OCI-LY1 (cell line): ENCODE results near the gene ZYG11B.

Experiments used
- EZH2 ChIP-seq: fragments of 200-600 bp; sonication (generic), shearing (Covaris generic); IDR thresholded peaks from 2 replicates; pipeline ENCODE4 v1.8.0; 2017; ENCODE audit warnings: borderline replicate concordance, mixed run types, mild to moderate bottlenecking, antibody characterized with exemption, low read length, moderate library complexity, mixed read lengths
- TF ChIP-seq, protein P1 (sequence below): fragments of 200-600 bp; sonication (generic), shearing (Covaris generic); IDR thresholded peaks from 2 replicates; pipeline ENCODE4 v1.5.1; 2017; ENCODE audit warnings: mild to moderate bottlenecking, antibody characterized with exemption, low read length, moderate library complexity, mixed read lengths

DNA sequence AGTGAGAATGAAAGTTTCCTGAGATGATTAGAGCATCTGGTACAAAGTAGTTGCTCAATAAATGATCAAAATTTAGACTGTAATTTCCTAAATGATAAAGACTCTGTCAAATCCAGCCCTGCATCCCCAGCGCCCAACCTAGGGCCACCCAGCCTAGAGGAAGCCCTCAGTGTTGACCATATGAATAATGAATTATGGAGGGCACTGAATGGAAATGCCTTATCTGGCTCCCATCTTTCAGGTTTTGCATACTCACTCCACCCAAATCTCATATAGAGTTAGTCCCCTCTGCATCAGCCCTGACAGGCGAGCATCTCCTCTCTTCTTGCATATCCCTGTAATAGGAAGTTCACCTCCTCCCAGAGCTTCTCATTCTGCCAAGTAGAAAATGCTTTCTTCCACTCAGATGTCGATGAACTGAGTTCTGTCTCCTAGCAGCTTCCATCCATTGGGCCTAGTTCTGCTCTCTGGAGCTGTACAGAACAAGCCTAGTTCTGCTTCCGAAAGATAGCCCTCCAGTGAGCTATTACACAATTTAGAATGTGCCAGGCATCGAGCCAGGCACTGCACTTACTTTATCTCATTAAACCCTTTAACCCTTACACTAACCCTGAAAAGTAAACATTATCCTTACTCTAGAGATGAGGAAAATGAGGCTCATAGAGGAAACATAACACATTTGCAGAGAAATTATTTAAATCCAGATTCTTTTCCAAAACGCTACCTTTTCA lies 49.0 kb upstream of the ZYG11B start:
- TF ChIP-seq, protein P1, sequence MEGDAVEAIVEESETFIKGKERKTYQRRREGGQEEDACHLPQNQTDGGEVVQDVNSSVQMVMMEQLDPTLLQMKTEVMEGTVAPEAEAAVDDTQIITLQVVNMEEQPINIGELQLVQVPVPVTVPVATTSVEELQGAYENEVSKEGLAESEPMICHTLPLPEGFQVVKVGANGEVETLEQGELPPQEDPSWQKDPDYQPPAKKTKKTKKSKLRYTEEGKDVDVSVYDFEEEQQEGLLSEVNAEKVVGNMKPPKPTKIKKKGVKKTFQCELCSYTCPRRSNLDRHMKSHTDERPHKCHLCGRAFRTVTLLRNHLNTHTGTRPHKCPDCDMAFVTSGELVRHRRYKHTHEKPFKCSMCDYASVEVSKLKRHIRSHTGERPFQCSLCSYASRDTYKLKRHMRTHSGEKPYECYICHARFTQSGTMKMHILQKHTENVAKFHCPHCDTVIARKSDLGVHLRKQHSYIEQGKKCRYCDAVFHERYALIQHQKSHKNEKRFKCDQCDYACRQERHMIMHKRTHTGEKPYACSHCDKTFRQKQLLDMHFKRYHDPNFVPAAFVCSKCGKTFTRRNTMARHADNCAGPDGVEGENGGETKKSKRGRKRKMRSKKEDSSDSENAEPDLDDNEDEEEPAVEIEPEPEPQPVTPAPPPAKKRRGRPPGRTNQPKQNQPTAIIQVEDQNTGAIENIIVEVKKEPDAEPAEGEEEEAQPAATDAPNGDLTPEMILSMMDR, result no peak
- TF ChIP-seq EZH2, result no peak
